Fibroblast of pulmonary artery (primary cell): ENCODE results near the gene PPP1R3E.

Experiments
- DNase-seq: peaks from one replicate; pipeline ENCODE4 v3.0.0-alpha.2; 2010; ENCODE audit warnings: low read depth
- H3K4me3 ChIP-seq: replicated peaks from 2 replicates; pipeline ENCODE4 v1.5.1; 2011; ENCODE audit warnings: low read depth, mild to moderate bottlenecking, control low read depth, low read length, moderate library complexity
- CTCF ChIP-seq: IDR thresholded peaks from 2 replicates; pipeline ENCODE4 v1.5.1; 2011; ENCODE audit warnings: mild to moderate bottlenecking, control low read depth, low read length, inconsistent platforms; ENCODE audit errors: missing control alignments

Gene PPP1R3E

GRCh38 chr14:23308721-23309445 is 6.2 kb upstream of the PPP1R3E start:
- TF ChIP-seq CTCF: no peak
- DNase-seq: no peak
- peak overlapping the region; percentile 97 for H3K4me3 ChIP-seq

- no peak for TF ChIP-seq CTCF
- peak; percentile 36 for DNase-seq
- H3K4me3 ChIP-seq: peak overlapping the region; percentile 97
Measured at GRCh38 chr14:23307687-23308644, 5.3 kb upstream of the PPP1R3E start.

- no peak for DNase-seq
- TF ChIP-seq CTCF: no peak
- peak overlapping the region; percentile 97 for H3K4me3 ChIP-seq
Measured at GRCh38 chr14:23307146-23307530, 4.5 kb upstream of the PPP1R3E start.

GRCh38 chr14:23306412-23307145 is 3.9 kb upstream of the PPP1R3E start, which contains the start of gene BCL2L2:
Gene BCL2L2 (plus strand): TSS chr14:23306833. CDS start chr14:23307768, 935 bp downstream.
- H3K4me3 ChIP-seq: peak within 1 kb of the TSS; percentile 97
- no peak for TF ChIP-seq CTCF
- peak; percentile 91 for DNase-seq

- H3K4me3 ChIP-seq: peak overlapping the region; percentile 67
- no peak for DNase-seq
- no peak for TF ChIP-seq CTCF
Measured at GRCh38 chr14:23301969-23302289, 730 bp downstream of the PPP1R3E start.

- peak; percentile 99 for DNase-seq
- peak; percentile 43 for TF ChIP-seq CTCF
- peak overlapping the region; percentile 82 for H3K4me3 ChIP-seq
Measured at GRCh38 chr14:23301288-23301968, 1.2 kb downstream of the PPP1R3E start.
